GDM1 (cell line): ENCODE data around the gene LAMTOR2.
"Not testable (repeated sequence)": the region's sequence is repeated elsewhere in the genome, so short reads cannot be mapped to it uniquely, and the experiment has no call there.

Experiments
- DNase-seq: peaks from one replicate; lab custom pipeline; 2025; lab: John Stamatoyannopoulos, UW

The LAMTOR2 gene

DNA sequence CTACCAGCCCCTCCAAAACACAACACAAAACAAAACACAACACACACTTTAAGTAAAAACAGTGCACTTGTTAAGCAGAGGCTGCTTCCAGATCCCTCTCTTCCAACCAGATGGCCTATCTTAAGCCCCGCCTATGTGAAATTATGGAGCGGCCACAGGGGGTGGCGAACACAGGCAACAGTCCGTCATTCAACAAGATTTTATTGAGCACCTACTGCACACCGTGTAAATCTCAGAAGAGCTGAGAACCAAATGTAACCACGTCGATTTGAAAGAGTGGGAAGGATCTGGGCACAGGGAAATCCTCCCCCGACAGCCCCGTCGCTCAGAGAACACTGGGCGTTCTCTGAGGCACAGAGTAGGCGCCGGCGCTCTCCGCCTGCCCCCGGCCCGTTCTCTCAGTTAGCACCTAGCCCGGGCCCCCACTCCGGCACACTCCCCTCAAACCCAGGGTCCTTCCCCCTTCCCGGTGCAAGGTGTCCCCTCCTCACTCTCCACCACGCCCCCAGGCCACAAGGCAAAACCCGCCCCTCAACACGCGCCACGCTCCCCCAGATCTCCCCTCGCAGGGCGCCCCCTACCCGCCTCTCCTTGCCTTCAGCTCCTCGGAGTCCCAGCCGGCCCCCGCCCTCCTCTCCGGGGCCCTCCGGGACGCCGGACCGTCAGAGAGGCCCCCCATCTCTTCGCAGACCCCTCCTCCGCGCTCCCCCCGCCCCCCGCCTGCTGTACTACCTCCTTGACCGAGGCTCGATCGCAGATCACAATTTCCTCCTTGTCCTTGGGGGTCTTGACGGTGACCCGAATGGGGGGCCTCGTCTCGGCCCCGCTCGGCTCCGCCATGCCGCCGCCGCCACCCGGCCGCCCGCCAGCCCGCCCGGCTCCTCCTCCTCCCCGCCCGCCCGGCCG lies 1.5 kb upstream of the LAMTOR2 start:
- peak; percentile 52 for DNase-seq

DNA sequence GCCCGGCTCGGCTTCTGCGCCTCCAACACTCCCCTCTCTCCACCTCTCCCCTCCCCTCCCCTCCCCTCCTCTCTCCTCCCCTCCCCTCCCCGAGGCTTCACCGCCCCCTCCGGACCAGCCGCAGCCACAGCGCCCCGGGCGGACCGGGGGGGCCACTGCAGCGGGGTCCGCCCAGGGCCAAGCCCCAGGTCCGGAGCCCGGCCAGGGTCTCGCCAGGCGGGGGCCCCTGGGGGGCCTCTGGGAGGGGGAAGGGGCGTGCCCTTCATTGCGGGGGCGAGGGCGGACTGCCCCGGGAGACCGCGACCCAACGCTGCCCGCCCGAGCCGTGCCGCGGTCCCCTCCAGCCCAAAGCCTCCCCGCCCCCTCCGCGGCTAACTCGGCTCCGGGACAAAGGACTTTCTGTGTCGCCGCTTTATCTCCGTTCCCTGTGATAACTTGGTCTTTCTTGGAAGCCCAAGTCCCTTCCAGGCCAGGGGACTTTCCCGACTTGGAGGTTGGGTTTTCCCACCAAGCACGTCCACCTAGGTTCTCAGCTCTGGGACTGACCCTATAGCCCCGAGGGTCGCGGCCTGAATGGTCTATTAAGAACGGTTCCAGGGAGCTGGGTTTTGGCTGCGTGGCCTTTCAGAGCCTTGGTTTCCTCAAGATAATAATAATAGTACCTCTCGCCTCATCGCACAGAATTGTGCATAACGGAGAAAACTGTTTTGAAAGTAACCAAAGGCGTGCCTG lies 648 bp upstream of the LAMTOR2 start, which contains the start of gene UBQLN4:
Gene UBQLN4, minus strand, starts transcription at position 31 of the 732 bp plus-strand sequence. CDS start 97 bp downstream, outside the sequence.
- peak; percentile 78 for DNase-seq

DNA sequence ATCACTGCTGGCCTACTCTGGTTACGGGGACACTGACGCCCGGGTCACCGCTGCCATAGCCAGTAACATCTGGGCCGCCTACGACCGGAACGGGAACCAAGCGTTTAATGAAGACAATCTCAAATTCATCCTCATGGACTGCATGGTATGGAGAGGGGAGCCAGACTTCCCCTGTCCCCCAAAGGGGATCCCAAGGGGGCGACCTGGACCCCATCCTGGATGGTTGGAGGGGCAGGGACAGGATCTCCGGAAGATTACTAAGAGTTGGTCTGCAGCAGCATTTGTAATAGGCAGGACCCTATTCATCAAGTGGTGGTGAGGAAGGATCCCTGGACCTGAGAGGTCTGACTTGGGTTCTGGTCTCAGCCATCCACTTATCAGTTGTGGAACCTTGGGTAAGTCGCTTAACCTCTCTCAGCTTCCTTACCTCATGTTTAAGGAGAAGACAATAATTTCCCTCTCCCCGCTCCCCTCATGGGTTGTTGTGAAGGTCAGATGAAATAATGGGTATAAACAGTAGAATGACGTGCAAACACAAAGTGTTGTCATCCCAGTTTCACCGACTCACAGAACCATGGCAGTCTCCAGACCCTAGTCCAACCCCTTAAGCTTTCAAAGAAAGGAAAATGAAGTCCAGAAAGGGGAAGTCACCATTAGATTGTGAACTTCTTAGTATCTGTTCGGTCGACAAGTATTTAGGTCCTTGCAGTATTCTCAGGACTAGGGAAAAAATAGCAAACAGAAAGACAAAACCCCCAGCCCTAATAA lies 883 bp downstream of the LAMTOR2 start:
- no peak for DNase-seq

DNA sequence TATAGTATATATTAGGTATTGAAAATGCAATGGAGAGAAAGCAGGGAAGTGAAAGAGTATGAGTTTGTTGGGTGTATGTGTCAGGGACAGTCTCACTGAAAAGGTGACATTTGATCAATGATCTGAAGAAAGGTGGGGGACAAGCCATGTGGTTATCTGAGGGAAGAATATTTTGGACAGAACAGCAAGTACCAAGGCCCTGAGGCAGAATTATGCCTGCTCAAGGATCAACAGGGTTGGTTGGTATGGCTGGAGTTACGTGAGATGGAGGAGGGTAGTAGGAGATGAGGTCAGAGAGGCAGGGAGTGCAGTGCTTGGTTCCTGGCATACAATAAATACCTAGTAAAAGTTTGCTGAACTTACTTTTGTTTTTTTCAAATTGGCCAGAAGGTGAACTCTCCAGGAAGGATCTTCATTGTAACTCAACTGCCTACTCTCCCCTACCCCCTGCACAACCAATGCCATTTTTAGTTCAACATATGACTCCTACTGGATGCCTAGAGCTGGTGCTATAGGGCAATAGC lies 1.8 kb downstream of the LAMTOR2 start:
- DNase-seq, result no peak

DNA sequence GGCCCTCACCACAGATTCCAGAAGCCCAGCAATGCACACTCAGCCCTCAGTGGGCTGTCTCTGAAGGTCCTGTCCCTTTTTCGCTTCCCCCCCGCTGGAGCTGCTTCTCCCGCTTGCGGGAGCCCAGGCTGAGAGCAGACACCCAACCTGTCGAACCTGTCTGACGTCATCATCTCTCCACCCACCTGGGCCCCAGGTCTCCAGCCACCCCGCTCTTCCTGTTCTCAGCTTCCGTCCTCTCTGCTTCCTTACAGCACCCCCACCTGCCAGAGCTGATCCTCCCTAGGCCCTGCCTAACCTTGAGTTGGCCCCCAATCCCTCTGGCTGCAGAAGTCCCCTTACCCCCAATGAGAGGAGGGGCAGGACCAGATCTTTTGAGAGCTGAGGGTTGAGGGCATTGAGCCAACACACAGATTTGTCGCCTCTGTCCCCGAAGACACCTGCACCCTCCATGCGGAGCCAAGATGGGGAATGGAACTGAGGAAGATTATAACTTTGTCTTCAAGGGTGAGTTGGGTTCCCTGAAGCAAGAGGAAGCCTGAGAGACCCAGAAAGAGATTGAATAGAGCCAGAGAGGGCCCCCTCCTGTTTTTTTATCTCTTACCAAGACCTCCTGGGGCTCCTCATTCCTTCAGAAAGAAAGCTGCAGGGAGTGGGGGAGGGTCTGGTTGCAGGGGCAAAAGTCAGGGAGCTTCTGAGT lies 6.5 kb downstream of the LAMTOR2 start, which contains the start of gene RAB25:
Gene RAB25, plus strand, starts transcription at position 224 of the 700 bp plus-strand sequence. Its CDS starts 241 bp downstream, at position 465.
- no peak for DNase-seq

DNA sequence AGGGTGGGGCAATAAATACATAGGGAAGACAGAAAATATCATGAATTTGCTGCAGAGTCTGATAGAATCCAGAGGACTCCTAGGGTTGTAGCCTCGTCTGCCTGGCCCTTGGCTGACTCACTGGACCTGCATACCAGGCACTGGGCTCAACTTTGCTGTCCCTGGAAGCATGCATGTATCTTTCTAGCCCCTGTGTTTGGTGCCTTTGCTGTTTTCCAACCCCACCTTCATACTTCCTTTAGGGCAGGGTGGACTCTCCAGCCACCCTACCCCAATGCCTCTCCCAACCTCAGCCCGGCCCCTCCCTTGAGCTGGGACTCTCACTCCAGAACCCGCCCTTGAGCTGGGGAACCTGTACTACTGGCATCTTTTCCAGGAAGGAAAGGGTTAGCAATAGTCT lies 7.6 kb downstream of the LAMTOR2 start:
- no peak for DNase-seq

DNA sequence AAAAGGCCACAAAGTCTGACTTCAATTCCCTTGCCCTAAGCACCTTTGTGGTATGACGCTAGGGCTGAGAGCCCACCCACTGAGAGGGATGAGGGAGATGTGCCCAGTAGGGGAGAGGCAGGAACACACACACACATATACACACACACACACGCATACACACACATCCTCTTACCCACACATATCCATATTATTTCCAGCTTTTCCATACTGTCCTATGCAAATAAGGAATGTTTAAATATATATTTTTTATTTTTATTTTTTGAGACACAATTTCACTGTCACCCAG lies 9.4 kb downstream of the LAMTOR2 start:
- DNase-seq, result no peak

DNA sequence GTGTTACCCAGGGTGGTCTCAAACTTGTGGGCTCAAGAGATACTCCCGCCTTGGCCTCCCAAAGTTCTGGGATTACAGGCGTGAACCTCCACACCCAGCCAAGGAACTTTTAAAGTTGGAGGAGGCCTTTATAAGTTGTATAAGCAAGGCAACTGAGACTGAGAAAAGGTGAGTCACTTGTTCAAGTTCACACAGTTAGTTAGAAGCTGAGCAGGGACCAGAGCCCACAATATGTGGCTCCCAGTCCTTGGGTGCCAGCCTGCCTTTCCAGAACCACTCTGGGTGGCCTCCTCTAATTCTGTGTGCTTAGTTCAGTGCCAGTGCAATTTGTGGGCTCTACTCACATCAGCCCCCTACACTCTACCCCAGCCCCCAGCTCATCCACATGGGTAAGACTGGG lies 10.0 kb downstream of the LAMTOR2 start:
- no peak for DNase-seq

DNA sequence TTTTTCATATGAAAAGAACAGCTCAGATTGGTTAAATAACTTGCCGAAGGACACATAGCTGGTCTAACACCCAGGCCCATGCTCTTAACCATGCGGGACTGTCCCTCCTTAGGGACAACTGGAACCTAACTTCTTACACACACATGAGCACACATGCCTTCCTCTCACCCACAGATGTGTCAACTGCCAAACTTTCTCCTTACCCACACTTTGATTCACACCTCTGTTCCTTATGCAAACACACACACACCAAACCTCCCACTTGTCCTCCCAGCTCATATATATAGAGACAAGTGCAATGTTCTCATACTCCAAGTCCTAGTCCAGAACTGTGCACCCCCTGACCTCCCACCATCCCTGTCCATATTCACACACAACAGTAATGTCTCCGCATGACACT lies 10.6 kb downstream of the LAMTOR2 start:
- DNase-seq, result no peak

DNA sequence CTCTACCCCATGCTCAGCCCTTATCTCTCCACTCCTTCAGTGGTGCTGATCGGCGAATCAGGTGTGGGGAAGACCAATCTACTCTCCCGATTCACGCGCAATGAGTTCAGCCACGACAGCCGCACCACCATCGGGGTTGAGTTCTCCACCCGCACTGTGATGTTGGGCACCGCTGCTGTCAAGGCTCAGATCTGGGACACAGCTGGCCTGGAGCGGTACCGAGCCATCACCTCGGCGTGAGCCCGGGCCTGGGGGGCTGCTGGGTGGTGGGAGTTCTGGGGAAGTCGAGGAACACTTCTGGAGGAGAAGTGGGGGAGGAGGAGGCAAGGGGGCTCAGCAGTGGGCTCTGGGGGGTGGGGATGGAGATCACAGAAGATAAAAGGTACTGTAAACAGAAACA lies 11.3 kb downstream of the LAMTOR2 start:
- DNase-seq, result no peak

DNA sequence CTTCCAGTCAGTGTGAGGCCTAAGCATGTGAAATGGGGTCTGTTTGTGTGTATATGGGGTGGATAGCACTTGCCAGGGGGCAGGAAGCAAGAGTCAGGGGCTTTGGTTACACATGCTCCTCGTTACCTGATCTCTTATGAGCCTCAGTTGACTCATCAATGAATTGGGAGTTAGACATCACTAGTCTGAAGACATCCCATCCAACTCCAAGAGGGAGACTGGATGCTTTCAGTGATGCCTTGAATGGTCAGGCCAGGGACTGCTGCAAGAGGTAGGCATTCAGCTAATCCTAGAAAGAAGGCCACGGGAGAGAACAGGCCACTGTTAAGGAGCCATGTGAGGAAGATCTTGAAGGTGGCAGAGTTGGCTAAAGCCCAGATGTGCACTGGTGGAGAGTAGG lies 12.7 kb downstream of the LAMTOR2 start:
- DNase-seq, result no peak

DNA sequence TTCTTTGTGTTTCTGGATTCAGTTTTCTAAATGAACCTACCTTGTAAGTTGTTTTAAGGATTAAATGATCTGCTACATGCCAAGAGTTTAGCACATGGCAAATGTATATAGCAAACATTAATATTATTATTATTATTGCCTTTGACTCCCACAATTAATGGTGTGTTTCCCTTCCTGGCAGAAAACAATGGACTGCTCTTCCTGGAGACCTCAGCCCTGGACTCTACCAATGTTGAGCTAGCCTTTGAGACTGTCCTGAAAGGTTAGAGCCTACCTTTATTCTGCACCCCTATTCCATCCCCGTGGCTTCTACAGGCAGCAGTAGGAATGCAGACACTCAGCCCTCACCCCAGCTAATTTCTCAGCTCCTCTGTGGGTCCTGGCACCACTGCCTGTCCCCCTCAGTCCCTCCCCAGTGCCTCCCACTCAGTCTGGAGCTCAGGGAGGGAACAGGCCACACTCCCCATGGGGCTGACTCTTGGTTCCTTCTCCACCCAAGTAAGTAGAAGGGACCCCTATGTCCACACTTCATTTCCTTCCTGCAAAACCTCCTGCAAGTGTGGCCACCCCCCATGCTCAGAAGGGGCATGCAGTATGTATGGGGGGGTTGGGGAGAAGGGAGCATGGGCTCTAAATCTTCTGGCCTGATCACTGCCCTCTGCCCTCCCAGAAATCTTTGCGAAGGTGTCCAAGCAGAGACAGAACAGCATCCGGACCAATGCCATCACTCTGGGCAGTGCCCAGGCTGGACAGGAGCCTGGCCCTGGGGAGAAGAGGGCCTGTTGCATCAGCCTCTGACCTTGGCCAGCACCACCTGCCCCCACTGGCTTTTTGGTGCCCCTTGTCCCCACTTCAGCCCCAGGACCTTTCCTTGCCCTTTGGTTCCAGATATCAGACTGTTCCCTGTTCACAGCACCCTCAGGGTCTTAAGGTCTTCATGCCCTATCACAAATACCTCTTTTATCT lies 15.2 kb downstream of the LAMTOR2 start:
- no peak for DNase-seq

DNA sequence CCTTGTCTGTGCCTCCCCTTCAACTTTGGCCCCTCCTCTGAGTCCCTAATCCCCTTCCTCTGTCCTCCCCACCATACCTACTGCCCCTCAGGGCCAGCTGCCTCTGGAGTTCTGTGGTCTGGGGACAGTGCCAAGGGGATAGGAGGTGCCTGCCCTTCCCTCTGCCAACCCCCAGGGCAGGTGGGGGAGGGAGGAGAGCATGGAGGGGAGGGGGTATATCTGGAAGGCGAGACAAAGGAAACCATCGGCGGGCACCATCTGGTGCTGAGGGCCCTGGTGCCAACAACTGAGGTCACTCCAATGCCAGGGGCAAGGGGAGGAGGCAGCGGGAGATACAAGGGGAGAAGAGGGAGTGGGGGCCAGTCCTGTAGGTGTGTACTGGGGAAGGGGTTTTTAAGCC lies 16.0 kb downstream of the LAMTOR2 start:
- no peak for DNase-seq

DNA sequence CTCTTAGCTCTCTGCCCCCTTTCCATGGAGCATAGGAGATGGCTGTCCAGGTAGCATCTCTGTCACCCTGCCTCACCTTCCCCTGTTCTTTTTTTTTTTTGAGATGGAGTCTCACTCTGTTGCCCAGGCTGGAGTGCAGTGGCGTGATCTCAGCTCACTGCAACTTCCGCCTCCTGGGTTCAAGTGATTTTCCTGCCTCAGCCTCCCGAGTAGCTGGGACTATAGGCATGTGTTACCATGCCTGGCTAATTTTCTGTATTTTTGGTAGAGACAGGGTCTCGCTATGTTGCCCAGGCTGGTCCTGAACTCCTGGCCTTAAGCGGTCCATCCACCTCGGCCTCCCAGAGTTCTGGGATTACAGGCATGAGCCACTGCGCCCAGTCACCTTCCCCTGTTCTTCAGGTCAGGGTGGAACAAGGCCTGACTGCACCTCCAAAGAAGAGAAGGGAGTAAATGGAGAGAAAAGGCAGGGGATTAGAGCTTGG lies 16.8 kb downstream of the LAMTOR2 start:
- not testable (repeated sequence) for DNase-seq

DNA sequence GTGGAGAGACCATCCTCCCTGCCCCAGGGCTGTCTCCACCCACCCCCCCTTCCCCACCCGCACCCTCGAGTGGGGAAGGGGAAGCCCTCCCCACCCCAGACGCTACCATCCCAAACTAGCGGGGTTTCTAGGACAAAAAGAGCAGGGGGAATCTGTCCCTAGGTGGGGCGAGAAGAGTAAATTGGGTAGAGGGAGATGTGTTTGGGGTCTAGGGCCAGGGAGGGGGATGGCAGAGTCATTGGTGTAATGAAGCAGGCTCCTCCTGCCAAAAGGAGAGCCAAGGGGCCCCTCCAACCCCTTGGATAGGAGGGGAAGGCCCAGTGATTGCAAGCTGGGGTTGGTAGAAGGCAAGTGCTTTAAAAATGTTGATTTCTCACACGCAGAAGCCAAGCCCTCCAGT lies 17.7 kb downstream of the LAMTOR2 start:
- DNase-seq, result no peak

DNA sequence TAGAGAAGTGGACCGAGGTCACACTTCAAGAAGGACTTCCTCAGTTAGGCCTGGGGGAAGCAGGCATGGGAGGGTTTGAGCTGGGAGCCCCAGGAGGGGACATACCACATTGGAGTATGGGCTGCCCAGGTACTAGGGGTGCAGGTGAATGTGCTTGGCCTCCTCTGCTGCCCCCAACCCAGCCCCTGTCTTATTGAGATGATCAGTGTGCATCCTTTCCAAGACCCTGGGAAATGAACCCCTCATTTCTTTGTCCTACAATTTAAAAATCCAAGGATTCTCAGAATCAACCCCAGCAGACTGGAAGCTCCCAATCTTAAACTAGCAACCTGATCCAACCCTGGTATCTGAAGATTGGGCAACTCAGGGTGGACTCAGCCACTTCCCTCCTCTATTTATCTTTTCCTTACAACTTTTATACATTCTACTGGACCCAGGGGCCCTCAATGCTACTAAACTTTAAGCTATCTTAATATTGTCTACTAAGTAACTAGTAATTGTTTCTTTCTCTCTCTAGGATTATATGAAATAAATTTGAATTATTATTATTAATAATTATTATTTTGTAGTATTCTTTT lies 18.6 kb downstream of the LAMTOR2 start:
- no peak for DNase-seq

DNA sequence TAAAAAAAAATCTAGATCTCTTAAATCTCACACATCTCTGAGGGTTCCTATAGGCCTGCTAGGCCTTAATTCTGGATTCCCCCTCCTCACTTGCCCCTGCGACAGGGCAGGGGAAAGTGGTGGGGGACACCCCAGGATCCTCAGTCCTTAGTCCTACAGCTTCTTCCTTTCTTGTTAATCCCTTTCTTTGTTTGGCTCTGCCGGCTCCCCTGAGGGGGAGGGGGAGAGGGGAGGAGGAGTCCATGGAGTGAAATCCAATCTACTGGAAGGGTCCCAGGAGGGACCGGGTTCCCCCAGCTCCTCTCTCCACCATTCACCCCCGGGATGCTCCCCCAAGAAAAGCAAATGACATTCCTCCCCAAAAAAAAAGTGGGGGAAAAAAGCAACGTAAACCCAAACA lies 19.2 kb downstream of the LAMTOR2 start:
- no peak for DNase-seq

DNA sequence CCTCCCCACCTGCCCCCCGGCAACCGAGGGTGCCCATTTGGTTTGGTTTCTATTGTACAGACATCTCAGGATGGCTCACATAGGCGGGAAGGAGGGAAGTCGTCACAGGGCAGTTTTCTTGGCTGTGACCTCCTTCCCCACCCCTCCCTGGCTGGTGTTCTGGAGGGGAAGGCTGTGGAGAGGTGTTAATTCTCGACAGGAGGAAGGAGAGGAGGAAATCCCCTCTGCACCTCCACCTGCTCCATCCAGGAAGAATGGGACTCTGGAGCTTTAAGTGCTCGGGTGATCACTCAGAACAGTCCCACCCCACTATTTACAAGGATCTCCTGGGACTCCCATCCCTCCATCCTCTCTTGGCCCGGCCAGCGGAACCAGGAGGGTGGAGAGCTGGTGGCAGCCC lies 20.1 kb downstream of the LAMTOR2 start:
- DNase-seq, result no peak

DNA sequence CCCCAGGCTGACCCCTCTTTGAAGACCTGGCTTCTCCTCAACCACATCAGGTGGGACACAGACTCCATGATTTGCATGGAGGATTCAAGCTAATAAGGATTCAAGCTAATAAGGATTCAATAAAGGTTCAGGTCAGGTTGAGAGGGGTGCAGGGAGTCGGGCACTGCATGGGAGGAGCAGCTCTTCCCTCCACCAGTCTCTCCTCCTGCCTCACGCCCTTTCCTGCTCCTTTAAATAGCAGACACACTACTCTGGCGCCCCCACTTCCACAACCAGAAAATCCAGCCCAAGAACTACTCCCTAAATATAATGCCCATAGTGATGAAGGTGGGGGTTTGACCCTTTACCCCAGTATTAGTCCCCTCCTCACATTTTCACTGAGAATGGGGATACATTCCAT lies 20.6 kb downstream of the LAMTOR2 start:
- DNase-seq, result no peak

DNA sequence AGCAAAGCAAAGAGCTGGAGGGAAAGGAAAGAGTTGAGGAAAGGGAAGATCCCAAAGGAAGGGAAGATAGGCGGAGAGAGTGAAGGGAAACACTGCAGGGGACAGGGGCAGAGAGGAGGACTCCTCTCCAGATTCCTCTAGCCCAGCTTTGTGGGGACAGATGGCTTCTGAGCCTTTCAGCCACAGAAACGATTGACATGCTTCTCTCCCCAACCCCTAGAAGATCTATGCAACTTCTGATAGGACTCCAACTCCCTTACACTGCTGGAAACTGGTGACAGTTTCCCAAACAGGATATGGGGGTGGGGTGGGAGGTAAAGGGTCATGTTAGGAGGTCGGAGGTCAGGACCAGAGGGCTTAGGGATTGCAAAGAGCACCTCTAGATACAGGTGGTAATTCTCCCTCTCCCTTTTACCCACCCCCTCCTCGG lies 21.2 kb downstream of the LAMTOR2 start:
- no peak for DNase-seq
